Left ventricle myocardium superior (tissue), 1 donor: ENCODE data around the gene PRKG1. TPM values are rescaled to one million over a fixed set of nuclear protein-coding genes. Genes with fewer than 3 reads are reported as not detected.

Source experiments
- ATAC-seq: fragments of 200-7000 bp; cut with Tn5 transposase; one replicate; pipeline ENCODE4 v1.9.1; 2020; ENCODE audit warnings: mild to moderate bottlenecking, moderate library complexity
- DNase-seq: peaks from one replicate; pipeline ENCODE4 v3.0.0-alpha.2; 2020
- intact Hi-C: fragments of 100-400 bp; cut with micrococcal nuclease; formaldehyde crosslinking; loops from one replicate; pipeline ENCODE4 v1.11.0; 2022
- total RNA-seq: library from RNA; stranded (reverse); fragmentation: NEBNext Ultra II Directional; extraction: Animal tissue kit (Norgen Biotek cat#: 25700); gene quantifications from one replicate; pipeline ENCODE4 v1.2.1, GENCODE V29; 2021
- donor health status: DM: no; HTN: yes; CAD: no; lungs with severe emphysema.

PRKG1 gene
- total RNA-seq, 1 donor from 2014 or later, result 24.9 TPM

DNA sequence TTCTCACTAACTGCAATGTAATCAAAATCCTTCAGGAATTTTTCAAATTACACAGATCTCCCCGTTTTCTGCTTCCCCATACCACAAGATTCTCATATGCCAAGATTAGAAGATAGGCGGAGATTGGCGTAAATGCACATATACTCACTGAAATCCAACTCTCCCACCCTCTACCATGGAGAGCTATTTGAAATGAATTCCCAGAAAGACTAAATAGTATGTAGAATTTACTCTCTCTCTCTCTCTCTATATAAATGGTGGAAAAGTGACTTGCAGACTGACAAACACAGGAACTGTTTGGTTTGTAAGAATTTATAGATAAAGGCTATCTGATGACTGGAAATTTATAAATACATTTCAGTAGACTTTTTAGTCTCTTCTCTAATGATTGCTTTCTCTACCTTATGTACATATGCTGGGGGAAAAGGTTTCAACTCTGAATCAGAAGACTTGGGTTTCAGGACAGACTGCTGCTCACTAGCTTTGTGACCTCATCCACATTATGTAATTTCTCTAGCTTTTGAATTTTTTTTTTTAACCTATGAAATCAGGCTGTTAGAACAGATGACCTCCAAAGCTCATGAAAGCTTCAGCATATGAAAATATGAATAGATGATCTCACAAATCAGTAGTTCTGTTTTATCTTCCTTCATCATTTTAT, 692.9 kb downstream of the PRKG1 start:
- intact Hi-C loops, result no loop called here
- ATAC-seq (no peak), DNase-seq (no peak)

DNA sequence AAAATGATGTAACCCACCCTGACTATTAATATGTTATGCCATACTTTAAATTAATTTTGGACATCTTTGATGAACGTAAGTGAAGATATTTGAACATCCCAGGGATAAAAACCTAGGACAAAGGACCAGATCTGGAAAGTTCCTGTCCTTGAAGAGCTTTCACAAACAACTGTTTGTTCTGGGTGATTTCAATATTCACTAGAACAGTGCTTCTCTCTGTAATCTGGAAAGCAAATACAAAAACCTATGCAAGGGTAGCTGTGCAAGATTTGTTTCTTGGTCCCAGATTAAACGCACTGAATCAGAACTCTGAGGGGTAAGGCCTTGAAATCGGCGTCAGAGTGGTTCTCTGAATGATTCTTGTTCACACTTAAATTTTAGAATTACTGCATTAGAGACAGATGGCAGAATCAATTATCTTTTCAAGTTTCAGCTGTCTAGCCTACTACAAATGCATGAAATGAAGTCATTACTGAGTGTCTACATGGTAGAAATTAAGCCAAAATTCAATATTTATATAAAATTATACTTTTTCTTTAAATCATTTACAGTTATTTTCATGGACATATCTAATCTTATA, 694.7 kb downstream of the PRKG1 start:
- intact Hi-C loops, result no loop called here
- ATAC-seq, result no peak
- no peak for DNase-seq

DNA sequence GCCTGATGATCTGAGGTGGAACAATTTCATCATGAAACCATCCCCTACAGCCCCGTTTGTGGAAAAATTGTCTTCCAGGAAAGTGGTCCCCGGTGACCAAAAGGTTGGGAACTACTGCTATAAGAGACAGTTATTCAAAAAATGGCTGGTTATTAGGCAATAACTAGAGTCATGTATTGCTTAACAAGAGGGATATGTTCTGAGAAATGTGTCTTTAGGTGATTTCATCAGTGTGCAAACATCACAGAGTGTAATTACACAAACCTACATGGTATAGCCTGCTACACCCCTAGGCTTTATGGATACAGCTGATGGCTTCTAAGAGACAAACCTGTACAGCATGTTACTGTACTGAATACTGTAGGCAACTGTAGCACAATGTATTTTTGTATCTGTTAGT, 696.4 kb downstream of the PRKG1 start:
- intact Hi-C loops, result no loop called here
- DNase-seq (no peak), ATAC-seq (no peak)

DNA sequence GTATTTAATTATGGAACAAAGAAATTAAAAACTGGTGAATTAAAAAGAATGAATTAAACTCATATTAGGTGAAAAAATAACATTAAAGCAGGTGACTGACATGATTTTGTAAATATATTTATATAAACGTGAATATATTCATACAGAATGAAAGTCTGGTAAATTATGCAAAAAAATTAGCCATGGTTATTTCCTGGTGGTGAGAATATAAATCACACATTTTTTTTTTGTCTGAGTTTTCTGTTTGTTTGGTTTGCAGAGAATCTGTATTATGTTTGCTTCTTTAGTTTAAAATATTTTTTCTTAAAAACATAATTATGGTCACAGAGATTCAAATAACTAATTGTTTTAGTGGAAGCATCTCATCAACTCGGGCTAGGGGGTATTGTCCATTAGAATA, 698.1 kb downstream of the PRKG1 start:
- ATAC-seq (no peak), DNase-seq (no peak)
- intact Hi-C loops, result no loop called here

DNA sequence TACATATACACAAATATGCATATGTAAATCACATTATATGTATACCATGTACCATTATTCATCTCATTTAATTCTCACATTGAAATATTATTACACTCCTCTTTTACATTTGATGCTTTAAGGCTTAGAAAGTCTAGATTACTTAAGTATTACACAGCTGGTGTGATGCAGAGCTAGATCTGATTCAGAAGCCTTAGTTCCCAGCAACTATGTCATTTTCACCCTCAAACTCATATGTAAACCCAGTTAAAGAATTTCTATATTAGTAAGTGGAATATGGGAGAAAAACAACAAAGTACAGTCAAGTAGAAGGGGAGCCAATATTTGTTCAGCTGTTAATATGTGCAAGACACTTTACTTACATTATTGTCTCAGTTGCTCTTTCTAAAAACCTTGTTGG, 699.4 kb downstream of the PRKG1 start:
- ATAC-seq (no peak), DNase-seq (no peak)
- intact Hi-C loops, result no loop called here

DNA sequence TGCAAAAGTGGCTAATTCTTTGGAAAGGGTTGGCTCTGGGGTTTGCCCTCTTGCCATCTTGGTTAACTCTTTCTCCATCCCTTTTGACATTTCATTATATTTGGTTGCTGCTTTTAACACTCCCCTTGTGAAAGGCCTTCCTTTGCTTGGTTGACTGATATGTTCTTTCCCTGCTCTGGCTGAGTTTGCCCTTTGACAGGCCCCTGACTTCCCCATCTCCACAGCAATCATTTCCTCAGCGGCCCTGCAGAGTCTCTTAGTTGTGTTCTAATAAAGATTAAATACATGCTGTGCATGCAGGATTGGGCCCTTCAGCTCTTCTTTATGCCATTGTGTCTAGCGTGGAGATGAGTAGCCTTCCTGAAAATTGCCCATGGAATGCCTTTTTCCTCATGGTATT, 709.7 kb downstream of the PRKG1 start:
- intact Hi-C loops, result no loop called here
- no peak for DNase-seq
- no peak for ATAC-seq

DNA sequence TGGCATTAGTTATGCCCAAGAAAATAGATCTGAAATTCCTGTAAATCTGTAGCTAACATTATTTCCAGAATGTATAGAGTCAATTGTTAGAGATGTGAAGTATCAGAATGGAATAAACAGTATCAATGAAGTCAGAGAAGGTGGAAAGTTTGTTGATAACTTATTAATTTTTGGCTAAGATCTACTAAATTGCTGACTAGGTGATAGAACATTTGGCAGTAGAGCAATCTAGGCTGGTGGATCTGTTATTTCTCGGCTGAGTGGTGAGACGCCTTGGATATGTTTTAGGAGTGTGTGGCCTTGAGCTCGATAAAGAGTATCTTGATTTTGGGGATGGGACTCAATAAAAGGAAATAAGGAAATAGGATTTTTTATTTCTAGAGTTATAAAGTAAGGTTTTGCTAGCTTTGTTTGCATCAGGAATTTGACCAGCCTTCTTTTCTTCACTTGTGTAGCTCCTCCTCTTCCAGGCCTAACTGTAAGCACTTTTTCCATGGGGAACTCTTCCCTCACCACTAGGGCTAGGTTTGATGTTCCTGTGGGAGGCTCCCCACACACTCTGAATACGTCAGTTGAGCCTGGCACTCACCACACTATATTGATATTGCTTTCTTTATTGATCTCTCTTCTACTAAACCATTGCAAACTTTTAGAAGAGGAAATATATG, 711.9 kb downstream of the PRKG1 start:
- intact Hi-C loops, result no loop called here
- DNase-seq, result no peak

DNA sequence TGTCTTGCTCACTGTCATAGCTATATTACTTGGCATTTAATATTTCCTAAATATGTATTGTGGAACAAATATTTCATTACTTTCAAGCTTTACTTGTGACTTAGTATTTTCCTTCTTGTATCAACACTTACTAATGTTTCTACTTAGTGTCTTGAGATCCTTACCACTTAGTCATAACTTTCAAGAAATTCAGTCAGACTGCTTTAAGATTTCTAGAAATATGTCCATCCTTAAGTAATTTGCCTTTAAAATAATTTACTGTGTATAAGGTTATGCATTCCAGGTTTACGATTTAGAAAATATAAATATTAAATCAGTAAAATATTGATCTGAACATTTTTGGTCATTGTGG, 712.4 kb downstream of the PRKG1 start:
- intact Hi-C loops, result no loop called here
- no peak for ATAC-seq
- no peak for DNase-seq

More for the DNA sequence above, 711.9 kb downstream of the PRKG1 start:
- ATAC-seq, result no peak

DNA sequence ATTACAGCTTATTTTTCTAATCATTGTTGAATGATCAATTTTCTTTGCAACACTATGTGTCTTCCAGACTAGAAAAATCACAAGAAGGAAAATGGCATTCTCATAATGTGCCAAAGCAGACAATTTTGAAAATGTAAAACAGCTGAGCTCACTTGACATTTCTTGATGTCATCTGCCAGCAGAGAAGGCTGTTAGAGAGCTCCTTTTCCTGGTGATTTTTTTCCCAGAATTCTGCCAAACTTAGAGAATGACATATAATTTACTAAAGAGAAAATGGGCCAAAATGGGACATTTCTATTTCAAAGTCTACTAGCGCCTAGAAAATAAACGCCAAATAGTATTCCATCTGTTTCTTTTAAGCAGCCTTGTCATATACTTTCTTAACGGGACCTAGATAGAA, 714.0 kb downstream of the PRKG1 start:
- intact Hi-C loops, result no loop called here
- DNase-seq, result no peak
- no peak for ATAC-seq

DNA sequence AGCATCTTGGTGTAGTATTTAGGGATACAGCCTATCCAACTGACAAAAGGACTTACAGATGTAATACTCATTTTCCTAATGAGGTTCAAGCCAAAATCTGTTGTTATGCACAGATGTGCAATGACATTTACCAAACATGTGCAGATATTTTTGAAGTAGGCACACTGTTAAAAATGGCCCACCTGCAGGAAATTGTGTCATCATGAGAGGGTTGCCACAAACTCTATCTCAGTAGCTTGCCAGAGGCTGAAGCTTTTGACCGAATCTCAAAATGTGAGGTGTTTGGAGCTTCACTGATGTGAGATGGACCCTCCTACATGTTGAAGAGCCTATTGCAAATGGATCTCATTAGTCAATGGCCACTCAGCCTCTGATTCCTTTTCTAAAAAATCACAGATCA, 714.8 kb downstream of the PRKG1 start:
- intact Hi-C loops, result no loop called here
- ATAC-seq (no peak), DNase-seq (no peak)

DNA sequence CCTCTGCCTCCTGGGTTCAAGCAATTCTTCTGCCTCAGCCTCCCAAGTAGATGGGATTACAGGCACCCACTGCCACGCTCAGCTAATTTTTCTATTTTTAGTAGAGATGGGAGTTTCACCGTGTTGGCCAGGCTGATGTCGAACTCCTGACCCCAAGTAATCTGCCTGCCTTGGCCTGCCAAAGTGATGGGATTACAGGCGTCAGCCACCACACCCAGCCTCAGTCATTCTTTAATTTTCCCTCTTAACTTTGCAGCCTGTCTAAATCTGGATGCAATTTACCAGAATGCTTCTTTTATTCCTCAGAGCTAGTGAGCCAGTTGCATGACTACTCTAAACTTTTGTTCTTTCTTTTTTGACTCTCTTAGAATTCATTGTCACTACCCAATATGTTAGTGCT, 715.6 kb downstream of the PRKG1 start:
- intact Hi-C loops, result no loop called here
- DNase-seq (no peak), ATAC-seq (no peak)

DNA sequence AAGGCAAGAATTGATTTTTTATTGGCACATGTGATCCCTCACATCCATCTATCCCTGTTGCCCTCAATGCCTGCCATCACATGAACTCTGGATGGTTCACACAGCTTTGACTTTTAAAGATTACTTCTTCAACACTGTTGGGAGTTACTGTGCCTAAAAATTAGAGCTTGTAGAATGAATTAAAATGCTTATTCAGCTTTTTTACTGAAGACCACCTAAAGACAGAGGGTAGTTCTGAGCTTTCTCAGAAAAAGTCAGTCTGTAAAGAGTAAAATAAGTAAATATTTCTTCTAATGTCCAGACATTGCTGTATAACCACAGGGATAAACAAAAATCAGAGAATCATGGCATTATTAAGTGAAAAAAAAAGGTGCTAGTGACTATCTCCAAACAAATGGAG, 718.4 kb downstream of the PRKG1 start:
- intact Hi-C loops, result no loop called here
- DNase-seq, result no peak
- no peak for ATAC-seq

DNA sequence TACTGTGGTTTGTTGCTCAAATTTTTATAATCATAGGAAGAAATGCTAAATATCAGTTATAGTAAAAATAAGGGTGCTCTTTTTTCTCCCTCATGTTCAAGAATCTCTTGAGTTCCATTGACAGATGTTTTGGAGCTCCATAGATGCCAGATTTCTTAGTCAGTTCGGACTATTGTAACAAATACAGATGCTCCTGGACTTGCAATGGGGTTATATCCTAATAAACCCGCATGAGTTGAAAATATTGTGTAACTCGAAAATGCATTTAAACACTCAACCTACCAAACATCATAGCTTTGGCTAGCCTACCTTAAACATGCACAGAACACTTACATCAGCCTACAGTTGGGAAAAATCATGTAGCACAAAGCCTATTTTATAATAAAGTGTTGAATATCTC, 725.8 kb downstream of the PRKG1 start:
- DNase-seq, result no peak
- intact Hi-C loops, result no loop called here
- no peak for ATAC-seq

DNA sequence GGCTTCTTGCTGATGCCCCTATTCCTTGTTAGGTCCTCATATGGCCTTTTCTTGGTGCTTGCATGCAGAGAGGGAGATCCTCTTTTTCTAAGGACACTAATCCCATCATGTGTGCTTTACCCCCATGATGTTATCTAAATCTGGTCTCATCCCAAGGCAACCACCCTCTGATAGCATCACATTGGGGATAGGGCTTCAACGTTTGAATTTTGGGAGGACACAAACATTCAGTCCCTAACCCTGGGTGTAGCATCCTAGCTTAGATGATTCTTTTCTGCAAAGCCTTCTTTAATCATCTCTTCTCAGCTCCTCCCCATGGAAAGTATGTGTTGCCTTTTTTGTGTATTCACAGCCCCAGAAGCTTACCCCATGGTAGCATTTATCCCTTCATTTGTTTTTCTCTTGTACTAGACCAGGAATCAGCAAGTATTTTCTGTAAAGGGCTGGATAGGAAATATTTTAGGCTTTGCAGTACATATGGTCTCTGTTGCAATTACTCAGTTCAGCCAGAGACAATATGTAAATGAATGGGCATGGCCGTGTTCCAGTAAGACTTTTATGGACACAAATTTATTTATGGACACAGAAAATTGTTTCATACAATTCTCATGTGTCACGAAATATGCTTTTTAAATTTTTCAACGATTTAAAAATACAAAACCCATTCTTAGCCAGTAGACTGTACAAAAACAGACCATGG, 726.6 kb downstream of the PRKG1 start:
- no peak for ATAC-seq
- DNase-seq, result no peak
- intact Hi-C loops, result no loop called here

DNA sequence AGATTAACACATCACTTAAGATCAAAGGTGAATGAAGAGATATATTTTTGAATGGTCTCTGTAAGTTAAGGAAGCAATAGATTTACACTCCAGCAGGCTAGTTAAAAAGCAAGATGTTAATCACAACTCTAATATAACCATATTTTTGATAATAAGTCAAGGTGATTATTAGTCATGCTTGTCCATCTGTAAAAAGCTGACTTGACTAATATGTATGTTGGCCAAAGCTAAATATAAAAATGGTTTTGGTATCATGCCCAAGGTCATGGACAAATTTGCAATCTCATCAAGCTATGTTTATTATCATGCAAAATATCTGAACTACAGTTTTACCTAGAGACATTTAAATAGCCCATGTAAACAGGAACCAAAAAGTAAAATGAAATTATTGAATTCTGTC, 727.7 kb downstream of the PRKG1 start:
- ATAC-seq (no peak), DNase-seq (no peak)
- intact Hi-C loops, result no loop called here

DNA sequence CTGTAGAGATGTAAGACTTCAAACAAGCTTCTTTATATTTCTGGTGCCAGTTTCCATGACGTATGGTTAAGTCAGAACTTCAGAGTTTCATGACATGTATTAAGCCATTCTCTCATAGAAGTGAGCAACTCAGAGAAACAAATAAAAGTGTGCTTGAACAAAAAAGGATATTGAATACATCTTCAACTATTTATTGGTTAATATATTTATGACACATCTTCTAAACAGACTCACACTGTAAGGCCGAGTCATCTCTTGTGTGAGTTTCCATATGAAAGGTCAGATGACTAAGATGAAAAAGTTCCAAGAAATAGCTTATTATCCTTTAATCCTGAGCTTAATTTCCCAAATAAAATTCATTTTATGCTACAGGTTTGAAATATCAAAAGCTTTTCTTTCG, 730.6 kb downstream of the PRKG1 start:
- ATAC-seq (no peak), DNase-seq (no peak)
- intact Hi-C loops, result no loop called here

DNA sequence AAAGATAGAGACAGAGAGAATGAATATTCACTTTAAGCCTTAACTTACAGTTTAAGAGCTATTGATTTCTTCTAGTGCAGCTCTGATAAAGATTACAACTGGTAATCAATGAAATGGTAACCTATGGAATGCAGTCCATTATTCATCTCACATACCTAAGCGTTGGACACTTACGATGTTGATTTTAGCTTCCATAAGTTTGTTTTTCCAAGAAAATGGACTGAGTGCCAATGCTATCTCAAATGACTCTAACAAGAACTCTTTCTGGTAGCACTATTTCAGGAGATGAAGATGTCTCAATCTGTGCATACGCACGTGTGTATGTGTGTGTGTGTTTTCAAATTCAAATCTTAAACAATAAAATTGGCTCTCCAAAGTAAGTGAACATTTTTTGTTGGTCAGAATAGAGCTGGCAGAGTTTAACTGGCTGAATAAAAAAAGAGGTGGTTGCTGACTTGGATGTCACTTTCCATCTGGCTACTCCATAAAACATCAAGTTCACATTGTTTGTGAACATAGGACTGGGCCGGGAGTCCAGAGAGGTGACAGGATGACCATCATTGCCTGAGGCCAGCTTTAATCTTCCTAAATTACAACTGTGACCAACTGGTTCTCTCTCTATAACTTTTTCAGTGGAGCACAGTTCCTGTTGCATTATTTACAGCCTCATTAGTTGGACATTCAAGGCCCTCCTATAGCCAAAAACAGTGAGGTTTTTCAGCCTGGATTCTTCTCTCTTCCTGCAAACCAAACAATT, 732.0 kb downstream of the PRKG1 start:
- no peak for DNase-seq
- intact Hi-C loops, result no loop called here
- ATAC-seq, result no peak

DNA sequence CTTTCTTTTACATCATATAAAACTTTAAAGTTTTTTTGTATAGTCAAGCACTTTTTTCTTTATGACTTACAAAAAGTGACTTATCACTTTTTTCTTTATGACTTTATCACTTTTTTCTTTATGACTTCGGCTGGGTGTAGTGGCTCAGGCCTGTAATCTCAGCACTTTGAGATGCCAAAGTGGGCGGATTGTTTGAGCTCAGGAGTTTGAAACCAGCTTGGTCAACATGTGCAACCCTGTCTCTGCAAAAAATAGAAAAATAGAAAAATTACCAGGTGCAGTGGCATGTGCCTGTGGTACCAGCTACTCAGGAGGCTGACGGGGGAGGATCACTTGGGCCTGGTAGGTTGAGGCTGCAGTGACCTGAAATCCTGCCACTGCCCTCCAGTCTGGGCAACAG, 733.9 kb downstream of the PRKG1 start:
- ATAC-seq (no peak), DNase-seq (no peak)
- intact Hi-C loops, result no loop called here

DNA sequence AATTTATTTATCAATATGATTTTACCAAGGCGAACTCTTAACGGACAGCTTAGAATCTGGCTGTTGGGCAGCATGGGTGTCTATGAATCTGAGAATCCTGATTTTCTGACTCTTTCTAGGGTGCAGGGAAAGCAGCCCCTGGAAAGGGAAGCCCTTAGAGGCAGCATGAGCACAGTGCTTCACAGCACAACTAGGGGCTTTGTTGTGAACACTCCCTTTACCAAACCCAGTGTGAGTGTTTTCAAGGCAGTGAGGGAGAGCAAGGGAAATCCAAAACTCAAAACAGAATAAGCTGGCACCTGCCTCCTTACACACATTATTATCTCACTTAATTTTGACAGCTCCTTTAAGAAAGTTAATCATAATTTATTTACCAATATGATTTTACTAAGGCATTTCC, 741.4 kb downstream of the PRKG1 start:
- intact Hi-C loops, result no loop called here
- no peak for DNase-seq
- ATAC-seq, result no peak

DNA sequence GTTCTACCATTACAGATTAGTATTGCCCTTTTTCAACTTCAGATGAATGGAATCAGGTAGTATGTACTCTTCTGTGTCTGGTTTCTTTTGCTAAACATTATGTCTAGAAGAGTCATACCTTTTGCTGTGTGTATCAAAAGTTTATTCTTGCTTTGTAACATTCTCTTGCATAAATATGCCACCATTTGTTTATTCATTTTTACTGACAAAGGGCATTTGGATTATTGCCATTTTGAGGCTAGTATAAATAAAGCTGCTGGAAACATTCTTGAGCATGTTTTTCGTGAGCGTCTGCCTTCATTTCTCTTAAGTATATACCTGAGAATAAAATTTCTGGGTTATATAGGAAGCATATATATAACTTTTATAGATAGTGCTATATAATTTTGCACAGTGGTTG, 746.8 kb downstream of the PRKG1 start:
- intact Hi-C loops, result no loop called here
- DNase-seq (no peak), ATAC-seq (no peak)
